ENCODE measurements around the gene FOSL2.
A peak's percentile ranks its signal among the peaks of the same experiment; 100 is the strongest.

The FOSL2 gene

DNA sequence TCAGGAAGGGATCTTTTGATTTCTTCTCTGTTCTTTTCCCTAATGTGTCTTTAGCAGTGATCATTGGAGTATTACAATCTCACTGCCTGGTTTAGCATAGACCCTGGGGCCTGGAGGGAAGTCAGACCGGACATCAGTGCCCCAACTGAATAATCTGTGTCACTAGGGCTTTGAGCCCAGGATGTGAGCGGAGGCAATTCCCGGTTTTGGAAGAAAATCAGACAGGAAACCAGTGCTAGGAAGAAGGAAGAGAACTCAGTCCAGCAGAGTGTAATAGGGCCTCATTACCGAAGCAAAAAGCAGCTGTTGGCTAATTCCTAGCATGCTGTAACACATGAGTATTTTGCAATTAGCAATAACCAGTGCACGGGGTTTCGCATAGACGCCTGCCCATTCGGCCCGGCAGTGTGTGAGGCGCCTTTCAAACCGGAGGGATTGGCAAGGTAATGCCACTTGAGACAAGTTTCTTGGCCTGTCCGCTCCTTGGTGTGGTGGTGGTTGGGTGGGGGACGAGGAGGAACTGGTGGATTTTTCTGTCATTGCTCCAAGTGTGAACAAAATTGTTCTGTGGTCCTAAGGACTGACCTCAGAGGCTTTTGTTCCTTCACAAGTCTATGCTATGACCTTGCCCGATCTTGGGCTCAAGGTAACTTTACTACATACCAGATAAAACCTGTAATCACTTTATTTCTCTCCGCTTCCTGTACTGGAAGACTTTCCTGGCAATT lies 2.8 kb downstream of the FOSL2 start:
- DNase-seq (ENCODE audit: low read depth in 2 of 2): no peak

DNA sequence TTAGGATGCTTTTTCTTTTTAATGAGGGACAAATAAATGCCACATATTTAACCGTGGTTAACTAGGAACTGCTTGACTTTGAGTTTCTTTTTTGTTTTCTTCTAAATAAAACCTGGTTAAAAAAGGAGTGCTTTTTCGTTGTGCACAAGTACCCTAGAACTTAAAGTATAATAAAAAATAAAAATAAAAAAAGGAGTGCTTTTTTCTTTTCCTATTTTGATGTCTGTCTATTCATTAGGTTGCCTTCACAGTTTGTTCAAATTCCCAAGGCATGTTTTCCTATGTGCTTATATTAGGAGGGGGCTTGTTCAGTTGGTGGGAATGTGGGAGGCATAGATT lies 4.4 kb downstream of the FOSL2 start:
- DNase-seq (ENCODE audit: low read depth in 2 of 2): no peak

- no peak for DNase-seq (ENCODE audit: low read depth in 2 of 2)
Measured at GRCh38 chr2:28398101-28398834, 5.6 kb downstream of the FOSL2 start.

GRCh38 chr2:28399289-28399688 lies 6.6 kb downstream of the FOSL2 start:
- no peak for DNase-seq (ENCODE audit: low read depth in 2 of 2)

DNA sequence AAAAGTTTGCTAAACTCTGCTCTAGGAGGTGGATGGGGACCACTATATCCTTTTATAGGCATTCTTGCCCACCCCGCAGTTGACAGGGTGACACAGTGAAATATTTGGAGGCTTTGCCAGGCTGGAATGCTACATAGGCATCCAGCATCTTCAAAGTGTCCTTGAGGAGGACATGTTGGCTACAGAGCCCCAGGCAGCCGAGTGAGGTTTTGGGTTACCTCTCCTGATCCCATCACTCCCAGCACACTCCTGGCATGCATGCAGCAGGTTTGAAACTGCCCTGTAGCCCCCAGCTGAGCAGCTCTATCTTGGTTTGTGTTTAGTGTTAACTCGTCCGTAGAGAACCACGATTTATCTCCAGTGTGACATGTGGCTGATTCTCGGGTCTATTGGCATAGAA lies 7.3 kb downstream of the FOSL2 start:
- DNase-seq (ENCODE audit: low read depth in 2 of 2): no peak

DNA sequence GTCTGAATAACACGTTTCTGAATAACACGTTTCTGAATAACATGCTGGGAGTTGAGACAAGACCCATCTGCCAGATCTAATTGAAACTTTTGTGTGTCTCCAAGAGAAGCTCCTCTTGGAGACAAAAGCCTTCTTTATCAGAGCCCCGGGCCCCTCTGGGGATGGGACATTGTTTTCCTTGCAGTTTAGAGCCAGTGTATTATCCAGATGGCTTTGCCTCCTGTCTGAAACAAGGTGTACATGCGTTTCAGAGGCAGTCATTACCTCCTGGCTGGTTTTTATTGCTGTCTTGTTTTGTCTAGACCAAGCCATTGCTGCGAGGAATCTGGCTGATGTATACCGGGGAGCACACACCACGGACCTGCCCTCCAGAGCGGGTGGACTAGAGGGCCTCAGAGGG lies 7.8 kb downstream of the FOSL2 start:
- DNase-seq (ENCODE audit: low read depth in 2 of 2): no peak

DNA sequence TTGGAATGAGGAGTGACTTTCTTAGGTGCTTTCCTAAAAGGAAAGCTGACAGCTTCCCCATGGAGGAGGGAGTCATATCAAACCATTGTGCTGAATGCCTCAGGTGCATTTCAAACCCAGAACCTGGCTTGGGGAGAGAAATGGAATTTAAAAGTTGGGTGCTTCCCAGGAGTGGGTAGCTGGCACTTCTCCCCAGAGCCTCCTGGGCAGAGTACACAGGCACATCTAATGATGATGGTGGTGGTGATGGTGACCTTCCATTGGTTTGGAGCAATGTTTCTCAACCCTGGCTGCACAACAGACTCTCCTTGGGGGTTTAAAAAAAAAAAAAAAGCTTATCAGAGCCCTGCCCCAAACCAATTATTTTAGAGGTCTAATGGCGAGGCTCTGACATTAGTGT lies 8.3 kb downstream of the FOSL2 start:
- no peak for DNase-seq (ENCODE audit: low read depth in 2 of 2)

- no peak for DNase-seq (ENCODE audit: low read depth in 2 of 2)
Measured at GRCh38 chr2:28401411-28401810, 8.8 kb downstream of the FOSL2 start.

DNA sequence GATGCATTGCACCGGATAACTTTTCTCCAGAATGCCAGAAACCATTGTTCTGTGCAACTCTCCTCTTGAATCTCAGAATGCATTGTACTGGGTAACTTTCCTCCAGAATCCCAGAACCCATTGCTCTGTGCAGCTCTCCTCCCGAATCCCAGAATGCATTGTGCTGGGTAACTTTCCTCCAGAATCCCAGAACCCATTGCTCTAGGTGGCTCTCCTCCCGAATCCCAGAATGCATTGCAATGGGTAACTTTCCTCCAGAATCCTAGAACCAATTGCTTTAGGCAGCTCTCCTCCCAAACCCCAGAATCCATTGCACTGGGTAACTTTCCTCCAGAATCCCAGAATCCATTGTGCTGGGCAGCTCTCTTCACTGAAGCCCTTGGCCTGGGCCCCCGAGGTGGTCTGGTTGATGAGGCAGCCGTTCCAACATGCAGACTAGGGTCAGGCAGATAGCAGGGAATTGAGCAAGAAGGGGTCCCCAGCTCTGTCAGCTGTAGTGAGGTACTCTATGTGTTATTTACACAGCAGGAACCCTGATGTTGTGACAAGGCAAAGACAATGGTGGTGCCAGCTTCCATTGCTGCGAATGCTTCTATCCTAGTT lies 9.4 kb downstream of the FOSL2 start:
- DNase-seq (ENCODE audit: low read depth in 2 of 2): no peak

DNA sequence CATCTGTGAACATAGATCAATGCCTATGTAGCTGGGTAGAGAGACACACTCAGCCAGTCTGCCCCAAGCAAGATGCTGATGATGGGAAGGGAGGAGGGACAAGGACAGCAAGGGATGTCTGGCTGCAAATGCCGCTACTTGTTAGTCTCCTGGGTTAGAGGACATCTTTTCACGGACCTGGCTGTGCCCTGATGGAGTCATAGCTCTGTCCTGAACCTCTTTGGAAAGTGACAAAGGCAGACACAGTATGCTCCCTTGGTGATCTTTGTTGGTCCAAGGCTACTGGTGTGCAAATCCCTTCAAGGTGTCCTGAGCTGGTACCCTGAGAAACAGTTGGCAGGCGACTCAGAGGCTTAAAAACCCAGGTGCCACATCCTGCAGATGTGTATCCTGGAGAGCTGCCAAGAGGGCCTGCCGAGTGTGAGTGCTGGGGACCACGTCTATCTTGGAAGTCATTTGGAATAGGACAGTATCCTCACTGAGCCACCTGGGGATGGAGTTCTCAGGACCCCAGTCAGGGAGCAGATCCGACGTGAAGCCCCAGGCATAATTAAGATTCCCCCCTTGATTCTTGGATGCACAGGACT lies 10.8 kb downstream of the FOSL2 start:
- DNase-seq (ENCODE audit: low read depth in 2 of 2): no peak

DNA sequence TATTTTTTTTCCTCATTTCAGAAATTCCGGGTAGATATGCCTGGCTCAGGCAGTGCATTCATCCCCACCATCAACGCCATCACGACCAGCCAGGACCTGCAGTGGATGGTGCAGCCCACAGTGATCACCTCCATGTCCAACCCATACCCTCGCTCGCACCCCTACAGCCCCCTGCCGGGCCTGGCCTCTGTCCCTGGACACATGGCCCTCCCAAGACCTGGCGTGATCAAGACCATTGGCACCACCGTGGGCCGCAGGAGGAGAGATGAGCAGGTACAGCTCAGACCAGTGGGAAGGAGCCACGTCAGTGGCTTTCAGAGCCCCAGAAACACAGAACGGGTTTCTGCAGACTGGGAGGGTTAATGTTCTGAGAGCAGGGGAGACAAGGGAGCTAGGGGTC lies 11.4 kb downstream of the FOSL2 start:
- no peak for DNase-seq (ENCODE audit: low read depth in 2 of 2)

DNA sequence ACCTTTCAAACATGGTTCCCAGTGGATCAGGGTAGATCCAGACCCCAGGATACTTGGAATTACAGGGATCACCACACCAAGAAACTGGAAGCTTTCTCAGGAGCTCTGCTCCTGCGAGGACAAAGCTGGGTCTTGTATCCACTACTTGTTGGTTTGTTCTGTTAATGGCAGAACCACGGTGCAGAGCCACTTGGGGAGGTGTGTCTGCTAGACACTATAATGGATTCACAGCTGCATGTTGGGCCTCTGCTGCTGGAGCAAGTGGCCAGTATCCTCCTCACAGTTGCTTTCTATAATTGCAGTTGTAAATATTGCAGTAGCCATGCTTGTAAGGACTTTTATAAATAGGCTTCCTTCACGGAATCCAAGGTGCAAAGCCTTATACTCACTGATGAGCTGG lies 12.9 kb downstream of the FOSL2 start:
- DNase-seq (ENCODE audit: low read depth in 2 of 2): no peak

GRCh38 chr2:28406276-28407096 lies 13.8 kb downstream of the FOSL2 start:
- peak; percentile 60 to 67 for DNase-seq (ENCODE audit: low read depth in 2 of 2)

GRCh38 chr2:28407131-28407975 lies 14.7 kb downstream of the FOSL2 start:
- no peak for DNase-seq (ENCODE audit: low read depth in 2 of 2)

- DNase-seq (ENCODE audit: low read depth in 2 of 2): no peak
Measured at GRCh38 chr2:28407976-28408690, 15.5 kb downstream of the FOSL2 start.

GRCh38 chr2:28408764-28409599 lies 16.3 kb downstream of the FOSL2 start:
- DNase-seq (ENCODE audit: low read depth in 2 of 2): peak; percentile 64 to 65

DNA sequence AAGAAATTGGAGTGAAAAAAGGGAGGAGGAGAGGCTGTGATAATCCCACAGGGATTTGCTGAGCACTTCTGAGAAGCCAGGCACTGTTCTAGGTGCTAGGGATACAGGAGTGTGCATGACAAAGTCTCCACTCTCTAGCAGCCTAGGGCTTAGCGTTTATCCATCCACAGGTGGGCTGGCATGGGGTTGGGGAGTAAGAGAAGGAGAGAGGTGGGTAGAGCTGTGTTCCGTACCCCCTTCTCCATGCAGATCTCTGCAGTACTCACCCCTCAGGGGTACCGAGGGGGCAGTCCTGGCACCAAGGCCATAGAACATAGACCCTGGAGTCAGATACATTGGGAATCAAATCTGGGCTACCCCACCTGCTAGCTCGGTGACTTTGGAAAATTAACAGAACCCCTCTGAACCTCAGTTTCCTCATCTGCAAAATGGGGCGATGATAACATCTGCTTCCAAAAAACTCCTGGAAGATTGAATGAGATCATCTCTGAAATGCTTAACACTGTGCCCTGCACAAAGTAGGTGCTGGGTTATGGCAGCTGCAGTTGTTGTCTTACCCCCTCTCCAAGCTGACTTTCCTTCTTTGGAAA lies 18.6 kb downstream of the FOSL2 start:
- DNase-seq (ENCODE audit: low read depth in 2 of 2): no peak

GRCh38 chr2:28411956-28412609 lies 19.4 kb downstream of the FOSL2 start:
- DNase-seq (ENCODE audit: low read depth in 2 of 2): no peak
